GM21723 (cell line): ENCODE results near the gene BMP7.

Experiments used
- ATAC-seq: cut with Tn5 transposase; IDR thresholded peaks from one replicate; pipeline ENCODE4 v1.9.1; 2021; ENCODE audit warnings: mild to moderate bottlenecking, moderate library complexity; ENCODE audit not compliant: unreplicated experiment

The BMP7 gene

GRCh38 chr20:57234556-57235251 lies 31.7 kb downstream of the BMP7 start:
- ATAC-seq, result no peak

GRCh38 chr20:57231951-57232428 lies 34.5 kb downstream of the BMP7 start:
- no peak for ATAC-seq

- no peak for ATAC-seq
Measured at GRCh38 chr20:57231161-57231560, 35.3 kb downstream of the BMP7 start.

GRCh38 chr20:57230247-57230646 lies 36.2 kb downstream of the BMP7 start:
- no peak for ATAC-seq

- ATAC-seq, result no peak
Measured at GRCh38 chr20:57229490-57229889, 37.0 kb downstream of the BMP7 start.

GRCh38 chr20:57225830-57226229 lies 40.6 kb downstream of the BMP7 start:
- no peak for ATAC-seq

GRCh38 chr20:57225197-57225733 lies 41.2 kb downstream of the BMP7 start:
- no peak for ATAC-seq

- ATAC-seq, result no peak
Measured at GRCh38 chr20:57224641-57225138, 41.8 kb downstream of the BMP7 start.

- ATAC-seq, result no peak
Measured at GRCh38 chr20:57223648-57224489, 42.6 kb downstream of the BMP7 start.

- no peak for ATAC-seq
Measured at GRCh38 chr20:57222631-57222950, 43.9 kb downstream of the BMP7 start.

- no peak for ATAC-seq
Measured at GRCh38 chr20:57221916-57222630, 44.4 kb downstream of the BMP7 start.

- ATAC-seq, result no peak
Measured at GRCh38 chr20:57220337-57221145, 45.9 kb downstream of the BMP7 start.

- ATAC-seq, result no peak
Measured at GRCh38 chr20:57219071-57219677, 47.3 kb downstream of the BMP7 start.

- ATAC-seq, result no peak
Measured at GRCh38 chr20:57218489-57218888, 48.0 kb downstream of the BMP7 start.

- ATAC-seq, result no peak
Measured at GRCh38 chr20:57217802-57218201, 48.6 kb downstream of the BMP7 start.

- no peak for ATAC-seq
Measured at GRCh38 chr20:57216669-57217068, 49.8 kb downstream of the BMP7 start.

- ATAC-seq, result no peak
Measured at GRCh38 chr20:57215826-57216471, 50.5 kb downstream of the BMP7 start.

- ATAC-seq, result no peak
Measured at GRCh38 chr20:57215426-57215825, 51.0 kb downstream of the BMP7 start.

GRCh38 chr20:57214948-57215347 lies 51.5 kb downstream of the BMP7 start:
- no peak for ATAC-seq
